ENCODE data around the gene PRSS37.

GRCh38 chr7:141820067-141820466 lies 21.2 kb downstream of the PRSS37 start:
- TF ChIP-seq EZH2 (IDR thresholded peaks at IDR 0.05; ENCODE audit: low read depth) (no peak), CTCF (conservative IDR thresholded peaks at IDR 0.05) (no peak)
